Kasumi-1 (cell line): ENCODE results near the gene PALD1.

Experiments
- DNase-seq, 2 experiments: peaks; one replicate each; lab custom pipeline; 2025; lab: John Stamatoyannopoulos, UW

The PALD1 gene

DNA sequence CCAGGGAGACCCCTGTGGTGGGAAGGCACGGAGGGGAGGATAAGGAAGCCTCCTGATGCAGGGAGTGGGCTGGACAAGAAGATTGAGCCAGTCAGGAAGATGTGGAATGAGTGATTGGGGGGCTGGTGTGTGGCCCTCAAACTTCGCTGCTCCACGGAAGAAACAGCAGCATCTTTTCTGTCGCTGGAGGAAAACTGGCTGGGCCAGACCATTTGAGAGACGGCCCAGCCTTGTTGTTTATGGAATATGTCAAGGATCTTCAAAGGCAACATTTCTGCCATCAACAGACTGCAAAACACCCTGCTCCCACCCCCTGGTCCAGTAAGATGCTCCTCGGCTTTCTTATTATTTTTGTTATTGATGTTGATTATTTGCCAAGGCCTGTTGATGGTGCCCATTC is 29.4 kb downstream of the PALD1 start:
- no peak for DNase-seq

DNA sequence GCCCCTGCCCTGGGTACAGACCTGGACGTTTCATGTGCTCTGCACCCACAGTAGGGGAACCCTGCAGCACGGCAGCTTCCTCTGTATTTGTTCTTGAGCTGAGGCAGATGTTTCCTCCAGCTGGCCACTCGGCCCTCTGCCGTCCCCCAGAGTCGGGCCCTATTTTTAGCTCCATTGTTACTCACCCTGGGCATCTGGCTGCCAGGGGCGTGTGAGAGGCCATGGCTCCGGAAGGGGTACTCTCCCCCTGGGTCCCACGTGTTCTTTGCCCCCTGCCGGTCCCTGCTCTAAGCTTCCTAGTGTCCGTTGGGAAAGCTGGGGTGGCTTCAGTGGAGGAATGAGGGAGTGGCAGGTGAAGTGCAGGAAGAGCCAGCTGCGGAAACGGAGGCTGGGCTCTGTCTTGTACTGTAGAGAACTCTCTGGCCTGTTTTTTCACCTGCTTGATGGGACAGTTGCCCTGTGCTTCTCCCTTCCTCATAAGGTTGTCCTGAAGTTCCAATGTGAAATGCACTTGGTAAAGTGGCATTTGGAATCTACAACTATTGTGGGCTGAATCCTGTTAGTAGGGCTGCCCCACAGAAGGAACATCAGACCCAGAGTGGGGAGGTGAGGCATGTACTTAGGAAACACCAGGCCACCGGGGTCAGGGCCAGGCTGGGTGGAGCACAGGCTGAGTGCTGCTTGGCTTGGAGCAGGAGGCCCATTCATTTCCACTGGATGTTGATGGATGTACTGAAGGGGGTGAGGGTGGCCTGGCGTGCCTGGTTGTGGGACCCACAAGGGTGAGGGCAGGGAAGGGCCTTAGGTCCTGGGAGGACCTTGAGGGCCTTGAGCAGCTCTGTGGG is 30.6 kb downstream of the PALD1 start:
- peak; percentile 78 for DNase-seq

DNA sequence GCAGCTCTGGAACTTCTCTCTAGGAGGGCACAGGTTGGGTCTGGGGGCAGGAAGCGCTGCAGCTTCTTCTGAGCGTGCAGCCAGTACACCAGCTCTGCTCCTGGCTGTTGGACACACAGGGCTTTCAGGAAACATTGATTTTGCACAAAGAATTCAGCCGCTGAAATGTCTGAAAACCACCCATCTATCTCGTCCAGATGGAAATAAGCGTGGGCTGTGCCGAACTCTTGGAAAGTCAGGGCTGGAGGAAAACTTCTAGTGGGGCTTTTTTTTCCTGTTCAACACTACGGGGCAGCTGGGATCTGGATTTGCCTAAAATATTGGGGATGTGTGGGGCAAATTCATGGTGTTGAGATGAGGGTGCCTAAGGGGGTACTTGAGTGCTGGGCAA is 31.2 kb downstream of the PALD1 start:
- DNase-seq, result peak; percentile 41 to 42

DNA sequence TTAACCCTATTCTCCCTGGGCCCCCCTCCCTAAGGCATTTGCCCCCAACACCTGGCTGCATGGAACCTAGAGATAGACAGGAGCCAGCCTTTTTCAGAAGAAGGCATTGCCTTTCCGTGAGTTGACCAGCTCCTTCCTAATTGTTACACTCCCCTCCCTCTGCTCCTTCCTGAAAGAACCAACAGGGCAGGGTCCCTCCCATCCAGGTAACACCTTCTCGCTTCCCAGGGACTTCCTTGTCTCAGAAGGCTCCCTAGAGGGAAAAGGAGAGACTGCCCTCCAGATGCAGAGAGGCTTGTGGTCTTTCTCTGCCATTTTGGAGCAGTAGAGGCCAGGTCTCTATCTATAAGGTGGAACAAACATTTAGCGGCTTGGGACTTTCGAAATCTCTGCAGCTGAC is 31.9 kb downstream of the PALD1 start:
- no peak for DNase-seq

DNA sequence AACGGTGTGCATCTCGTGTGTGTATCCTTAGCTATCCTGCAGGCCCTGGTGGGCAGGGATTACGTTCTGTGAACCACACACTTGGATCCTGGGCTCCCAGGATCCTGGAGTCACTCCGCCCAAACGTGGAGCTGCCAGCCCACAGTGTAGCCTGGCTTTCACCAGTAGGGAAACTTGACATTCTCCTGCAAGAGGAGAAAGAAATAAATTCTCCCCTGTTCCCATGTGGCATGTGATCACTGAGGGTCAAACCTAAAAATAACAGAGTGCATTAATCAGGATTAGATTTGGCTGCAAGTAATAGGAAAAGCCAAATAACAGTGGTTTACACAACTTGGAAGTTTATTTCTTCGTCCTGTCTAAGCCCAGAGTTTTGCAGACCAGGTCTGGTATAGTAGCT is 32.3 kb downstream of the PALD1 start:
- no peak for DNase-seq

DNA sequence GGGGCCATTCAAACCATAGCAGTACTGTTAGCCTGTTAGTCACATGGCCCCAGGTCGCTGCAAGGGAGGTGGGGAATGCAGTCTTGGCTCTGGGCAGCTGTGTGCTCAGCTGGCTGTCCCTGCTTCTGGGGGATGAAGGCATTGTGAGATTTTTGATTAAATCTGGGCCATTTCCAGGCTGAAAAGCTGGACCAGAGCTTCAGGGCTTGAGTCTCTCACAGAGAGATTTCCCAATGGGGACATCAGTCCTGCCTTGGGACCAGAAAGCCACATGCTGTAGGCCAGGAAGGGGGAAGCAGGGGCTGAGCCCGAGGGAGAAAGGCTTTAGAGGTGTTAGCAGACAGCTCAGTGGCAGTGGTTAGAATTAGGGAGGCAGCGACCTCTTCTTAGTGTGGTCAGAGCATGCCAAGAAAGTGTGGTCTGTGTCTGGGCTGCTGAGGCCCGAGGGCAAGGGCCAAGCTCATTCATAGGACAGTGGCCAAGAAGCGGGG is 33.6 kb downstream of the PALD1 start:
- DNase-seq, result peak in 1 of 2 experiments; percentile 9

DNA sequence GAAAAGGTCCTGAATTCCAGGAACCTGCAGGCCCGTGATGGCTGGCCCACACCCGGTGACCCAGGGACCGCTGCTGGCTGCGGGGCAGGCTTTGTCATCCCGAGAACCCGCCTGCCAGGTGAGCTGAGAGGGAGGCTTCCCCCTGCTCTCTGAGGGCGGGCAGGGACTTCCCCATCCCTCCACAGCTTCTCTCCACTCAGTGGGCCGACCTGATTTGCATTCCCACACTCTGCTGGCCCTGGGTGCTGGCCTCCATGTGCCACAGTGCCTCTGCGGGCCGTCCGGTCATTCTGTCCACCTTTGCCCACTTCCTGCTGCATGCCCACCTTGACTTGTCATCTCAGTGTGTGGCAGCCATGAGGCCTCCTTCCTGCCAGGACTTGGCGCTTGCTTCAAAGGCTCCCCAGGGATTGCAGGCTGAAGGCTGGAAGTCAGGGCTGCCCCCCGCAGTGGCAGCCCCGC is 35.3 kb downstream of the PALD1 start:
- DNase-seq, result no peak

DNA sequence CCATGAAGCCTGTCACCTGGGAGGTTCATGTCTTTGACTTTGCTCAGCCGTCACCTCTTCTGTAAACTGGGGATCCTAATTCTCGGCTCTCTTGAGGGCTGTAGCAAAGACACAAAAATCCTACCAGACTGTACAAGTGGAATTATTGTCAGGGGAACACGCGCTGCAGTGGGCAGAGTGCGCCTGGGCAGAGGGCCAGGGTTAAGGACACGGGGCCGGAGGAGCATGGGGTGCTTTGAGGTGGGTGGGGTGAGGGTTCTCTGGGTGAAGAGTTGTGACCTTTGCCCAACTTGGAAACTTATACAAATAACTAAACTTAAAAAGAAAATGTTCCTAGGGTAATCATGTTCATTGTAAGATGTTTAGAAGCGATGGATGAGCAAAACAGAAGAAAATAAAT is 36.0 kb downstream of the PALD1 start:
- no peak for DNase-seq

DNA sequence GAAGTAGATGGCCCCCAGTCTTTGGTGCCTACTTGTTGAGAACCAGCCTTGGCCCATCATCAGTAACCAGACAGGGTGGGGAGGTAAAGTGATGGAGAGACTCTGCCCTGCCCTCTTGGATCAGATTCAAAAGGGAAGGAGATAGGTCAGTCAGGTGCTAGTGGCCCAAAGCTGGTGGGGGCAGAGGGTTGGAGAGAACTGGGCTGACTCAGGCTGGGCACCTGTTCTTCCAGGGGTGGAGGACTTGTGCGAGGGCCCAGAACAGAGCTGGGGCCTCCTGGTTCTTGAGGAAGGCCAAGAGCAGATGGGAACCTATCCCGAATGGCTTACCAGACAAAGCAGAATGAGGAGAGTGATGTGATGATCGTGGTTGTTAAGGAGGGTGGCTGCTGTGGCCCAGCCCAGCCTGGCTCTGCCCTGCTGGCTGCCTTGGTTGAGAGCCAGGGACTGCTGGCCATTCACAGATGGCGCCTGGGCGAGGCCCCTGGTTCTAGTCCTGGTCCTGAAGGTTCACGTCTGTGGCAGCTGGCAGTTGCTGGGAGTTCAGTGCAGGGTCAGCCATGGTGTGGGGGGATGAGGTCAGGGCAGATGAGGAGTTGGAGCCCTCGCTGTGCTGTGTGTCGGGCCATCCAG is 36.6 kb downstream of the PALD1 start:
- DNase-seq, result no peak

DNA sequence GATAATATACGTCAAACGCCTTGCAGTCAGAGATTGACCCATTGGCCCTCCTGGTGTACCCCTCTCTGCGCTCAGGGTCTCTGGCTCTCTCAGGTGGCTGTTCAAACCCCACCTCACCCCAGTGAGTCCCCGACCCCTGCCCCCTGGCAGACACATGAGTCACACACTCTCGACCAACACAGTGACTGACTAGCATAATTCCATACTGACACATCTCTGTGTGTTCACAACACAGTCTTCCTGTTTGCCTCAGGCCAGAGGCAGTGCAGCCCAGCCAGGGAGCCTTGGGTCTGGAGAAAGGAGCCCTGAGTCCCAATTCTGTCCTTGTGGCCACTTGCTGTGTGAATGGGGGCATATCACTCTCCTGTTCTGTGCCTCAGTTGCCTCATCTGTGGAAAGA is 40.1 kb downstream of the PALD1 start:
- no peak for DNase-seq

DNA sequence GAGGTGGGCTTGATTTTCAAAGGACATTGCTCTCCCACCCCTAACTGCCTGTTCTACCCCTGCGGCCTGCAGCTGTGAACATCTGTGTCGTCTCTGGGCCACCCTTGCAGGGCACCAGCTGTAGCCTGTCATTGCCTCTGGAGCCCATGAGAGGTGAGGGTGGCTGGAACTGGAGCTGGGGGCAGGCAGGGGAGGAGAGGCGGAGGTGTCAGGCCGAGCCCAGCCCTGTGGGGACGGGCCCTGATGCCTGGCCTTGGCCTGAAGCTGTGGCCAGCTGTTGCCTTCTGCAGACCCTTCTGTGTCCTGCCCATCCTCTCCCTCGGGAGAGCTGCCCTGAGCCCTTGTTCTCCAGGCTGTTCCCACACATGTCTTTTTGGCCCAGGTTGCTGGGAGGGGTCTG is 44.5 kb downstream of the PALD1 start:
- no peak for DNase-seq

DNA sequence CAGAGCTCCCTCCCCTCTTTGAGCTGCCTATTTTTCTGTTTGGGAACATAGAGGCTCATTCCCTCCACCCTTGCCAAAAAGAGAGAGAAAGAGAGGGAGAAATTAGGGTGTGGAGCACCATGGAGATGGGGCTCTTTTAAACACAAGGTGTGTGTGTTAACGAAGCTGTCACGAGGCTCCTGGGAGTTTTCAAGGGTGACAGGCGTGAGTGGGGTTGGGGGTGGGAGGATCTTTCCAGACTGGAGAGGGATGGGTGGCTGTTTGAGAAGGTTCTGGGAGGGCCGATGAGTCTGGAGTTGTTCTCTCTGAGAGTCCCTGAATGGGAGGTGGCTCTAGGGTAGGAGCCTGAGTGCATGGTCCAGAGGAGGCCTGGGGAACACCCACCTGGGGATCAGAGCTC is 45.0 kb downstream of the PALD1 start:
- no peak for DNase-seq

DNA sequence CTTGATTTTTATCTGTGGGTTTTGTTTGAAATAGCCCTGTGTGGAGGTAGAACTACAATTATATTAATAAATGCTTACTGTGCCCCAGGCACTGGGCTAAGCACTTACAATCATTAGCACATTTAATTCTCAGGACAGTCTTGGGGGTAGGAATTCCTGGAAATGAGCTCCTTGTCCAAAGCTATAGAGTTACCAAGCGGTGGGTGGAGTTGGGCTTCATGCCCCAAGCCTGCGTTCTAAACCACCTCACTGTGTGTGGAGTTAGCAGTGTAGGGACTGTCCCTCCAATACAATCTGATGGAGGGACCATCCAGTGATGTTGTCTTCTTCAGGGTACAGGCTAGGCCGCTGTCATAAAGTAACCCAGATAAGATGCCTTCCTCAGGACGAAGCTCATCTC is 49.7 kb downstream of the PALD1 start:
- no peak for DNase-seq

DNA sequence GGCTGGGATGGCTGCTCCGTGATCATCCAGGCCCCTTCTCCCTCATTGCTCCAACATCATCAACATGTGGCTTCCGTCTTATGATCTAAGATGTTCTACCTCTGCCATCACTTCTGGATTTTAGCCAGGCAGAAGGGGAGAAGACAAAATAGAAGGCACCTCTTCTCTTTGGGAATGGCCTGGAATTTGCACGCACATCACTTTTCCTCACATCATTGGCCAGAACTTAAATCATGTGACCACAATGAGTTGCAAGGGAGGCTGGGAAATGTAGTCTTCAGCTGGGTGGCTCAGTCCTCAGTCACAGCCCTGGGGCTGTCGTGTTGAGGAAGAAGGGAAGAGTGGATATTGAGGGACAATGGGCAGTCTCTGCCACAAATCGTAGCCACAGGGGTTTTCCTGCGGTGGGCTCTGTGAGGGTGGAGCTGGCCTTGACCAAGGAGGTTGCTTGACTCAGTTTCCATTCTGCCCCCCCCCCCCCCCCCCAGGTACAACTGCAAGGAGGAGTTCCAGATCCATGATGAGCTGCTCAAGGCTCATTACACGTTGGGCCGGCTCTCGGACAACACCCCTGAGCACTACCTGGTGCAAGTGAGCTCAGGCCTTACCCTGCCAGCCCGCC is 50.3 kb downstream of the PALD1 start:
- peak; percentile 61 to 75 for DNase-seq

DNA sequence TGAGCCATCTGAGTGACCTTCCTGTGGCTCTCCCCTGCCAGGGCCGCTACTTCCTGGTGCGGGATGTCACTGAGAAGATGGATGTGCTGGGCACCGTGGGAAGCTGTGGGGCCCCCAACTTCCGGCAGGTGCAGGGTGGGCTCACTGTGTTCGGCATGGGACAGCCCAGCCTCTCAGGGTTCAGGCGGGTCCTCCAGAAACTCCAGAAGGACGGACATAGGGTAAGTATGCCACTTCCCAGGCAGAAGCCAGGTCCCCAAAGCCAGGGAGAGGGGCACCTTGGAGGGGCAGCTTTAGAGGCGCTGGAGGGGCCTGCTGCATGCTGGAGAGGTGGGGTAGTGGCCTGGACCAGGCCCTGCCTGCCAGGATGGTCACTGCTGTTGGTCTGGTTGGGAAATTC is 51.3 kb downstream of the PALD1 start:
- DNase-seq, result no peak

DNA sequence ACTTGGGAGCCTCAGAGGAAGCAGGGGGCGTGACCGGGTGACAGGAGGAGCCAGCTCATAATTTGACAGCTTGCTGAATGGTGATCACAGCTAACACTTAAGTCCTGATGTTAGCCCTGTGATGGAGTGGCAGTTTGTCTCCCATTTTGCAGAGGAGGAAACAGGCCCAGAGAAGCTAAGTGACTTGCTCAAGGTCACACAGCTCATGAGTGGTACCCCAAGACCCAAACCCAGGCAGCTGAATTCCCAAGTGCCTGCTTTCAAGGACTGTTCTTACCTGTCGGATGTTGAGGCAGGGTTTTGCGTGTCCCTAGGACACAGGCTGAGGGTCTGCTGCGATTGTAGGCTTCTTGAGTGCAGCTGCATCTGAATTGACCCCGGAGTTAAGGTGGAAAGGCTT is 51.7 kb downstream of the PALD1 start:
- DNase-seq, result no peak

DNA sequence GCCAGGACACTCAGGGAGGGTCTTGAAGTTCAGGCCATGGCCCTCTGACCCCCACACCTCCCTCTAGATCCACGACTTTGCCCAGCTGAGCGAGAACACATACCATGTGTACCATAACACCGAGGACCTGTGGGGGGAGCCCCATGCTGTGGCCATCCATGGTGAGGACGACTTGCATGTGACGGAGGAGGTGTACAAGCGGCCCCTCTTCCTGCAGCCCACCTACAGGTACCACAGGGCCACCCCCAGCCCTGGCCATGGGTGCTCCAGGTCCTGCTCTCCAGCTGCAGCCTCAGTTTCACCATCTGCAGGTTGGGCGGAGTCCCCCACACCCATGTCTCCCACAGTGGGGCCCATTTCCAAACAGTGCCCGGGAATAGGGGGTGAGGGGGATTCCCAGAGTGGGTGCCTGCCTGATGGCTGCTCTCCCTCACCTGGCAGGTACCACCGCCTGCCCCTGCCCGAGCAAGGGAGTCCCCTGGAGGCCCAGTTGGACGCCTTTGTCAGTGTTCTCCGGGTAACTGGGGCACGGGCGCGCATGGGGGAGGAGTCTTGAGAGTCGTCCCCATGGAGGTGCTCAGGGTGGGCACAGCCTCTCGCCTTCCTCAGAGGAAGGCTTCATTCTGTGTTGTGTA is 54.1 kb downstream of the PALD1 start:
- DNase-seq, result no peak

DNA sequence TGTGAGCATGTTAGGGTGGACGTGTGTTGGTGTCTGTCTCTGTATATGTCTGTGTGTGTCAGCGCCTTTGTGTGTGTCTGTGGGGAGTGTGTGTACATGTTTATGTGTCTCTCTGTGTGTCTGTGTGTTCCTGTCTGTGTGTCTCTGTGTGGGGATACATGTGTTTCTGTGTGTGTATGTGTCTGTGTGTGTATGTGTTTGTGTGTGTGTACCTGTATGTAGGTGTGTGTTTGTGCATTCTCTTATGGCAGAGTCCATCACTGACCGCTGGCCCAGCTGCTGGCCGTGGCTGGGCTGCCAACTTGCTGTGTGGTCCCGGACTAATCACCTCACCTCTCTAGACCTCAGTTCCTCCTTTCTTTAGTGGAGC is 54.6 kb downstream of the PALD1 start:
- DNase-seq, result no peak

DNA sequence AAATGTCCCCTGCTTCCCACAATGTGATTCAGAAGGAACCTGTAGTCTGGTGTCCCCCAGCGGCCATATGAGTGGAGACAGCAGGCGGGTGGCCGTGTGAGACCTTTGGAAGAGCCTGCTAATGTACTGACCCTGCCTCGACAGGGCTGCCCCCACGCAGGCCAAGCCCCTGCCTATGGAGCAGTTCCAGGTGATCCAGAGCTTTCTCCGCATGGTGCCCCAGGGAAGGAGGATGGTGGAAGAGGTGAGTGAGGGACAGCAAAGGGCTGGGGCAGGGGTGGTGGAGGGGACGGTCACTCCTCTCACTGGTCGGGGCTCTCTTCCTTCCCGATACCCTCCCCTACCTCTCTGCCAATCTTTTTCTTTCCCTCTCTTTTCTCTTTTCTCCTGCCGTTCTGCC is 55.7 kb downstream of the PALD1 start:
- no peak for DNase-seq

DNA sequence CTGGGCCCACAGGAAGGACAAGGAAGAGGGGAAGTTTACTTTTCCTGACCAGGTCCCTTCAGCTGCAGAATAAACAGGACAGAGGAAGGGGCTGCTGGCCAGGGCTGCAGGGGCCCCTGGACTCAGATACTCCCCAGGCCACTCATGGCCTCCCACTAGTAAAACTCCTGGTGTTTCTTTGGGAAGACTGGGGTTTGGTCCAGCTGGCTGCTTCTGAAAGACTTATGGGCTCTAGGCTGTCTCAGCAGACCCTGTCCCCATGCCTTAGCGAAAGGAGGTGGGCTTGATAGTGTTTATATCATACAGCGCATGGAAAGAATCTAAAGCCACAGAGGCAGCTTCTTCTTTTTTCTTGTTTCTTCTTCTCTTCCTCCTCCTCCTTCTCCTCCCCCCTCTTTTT is 56.4 kb downstream of the PALD1 start:
- no peak for DNase-seq

DNA sequence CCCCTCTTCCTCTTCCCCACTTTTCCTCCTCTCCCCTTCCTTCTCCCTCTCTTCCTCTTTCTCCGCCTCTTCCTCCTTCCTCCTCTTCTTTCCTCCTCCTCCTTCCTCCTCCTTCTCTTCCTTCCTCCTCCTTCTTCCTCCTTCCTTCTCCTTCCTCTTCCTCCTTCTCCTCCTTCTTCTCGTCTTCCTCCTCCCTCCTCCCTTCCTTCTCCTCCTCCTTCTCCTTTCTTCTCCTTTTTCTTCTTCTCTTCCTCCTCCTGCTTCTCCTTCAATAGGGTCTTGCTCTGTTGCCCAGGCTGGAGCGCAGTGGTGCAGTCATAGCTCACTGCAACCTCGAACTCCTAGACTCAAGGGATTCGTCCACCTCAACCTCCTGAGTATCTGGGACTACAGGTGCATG is 56.9 kb downstream of the PALD1 start:
- no peak for DNase-seq

DNA sequence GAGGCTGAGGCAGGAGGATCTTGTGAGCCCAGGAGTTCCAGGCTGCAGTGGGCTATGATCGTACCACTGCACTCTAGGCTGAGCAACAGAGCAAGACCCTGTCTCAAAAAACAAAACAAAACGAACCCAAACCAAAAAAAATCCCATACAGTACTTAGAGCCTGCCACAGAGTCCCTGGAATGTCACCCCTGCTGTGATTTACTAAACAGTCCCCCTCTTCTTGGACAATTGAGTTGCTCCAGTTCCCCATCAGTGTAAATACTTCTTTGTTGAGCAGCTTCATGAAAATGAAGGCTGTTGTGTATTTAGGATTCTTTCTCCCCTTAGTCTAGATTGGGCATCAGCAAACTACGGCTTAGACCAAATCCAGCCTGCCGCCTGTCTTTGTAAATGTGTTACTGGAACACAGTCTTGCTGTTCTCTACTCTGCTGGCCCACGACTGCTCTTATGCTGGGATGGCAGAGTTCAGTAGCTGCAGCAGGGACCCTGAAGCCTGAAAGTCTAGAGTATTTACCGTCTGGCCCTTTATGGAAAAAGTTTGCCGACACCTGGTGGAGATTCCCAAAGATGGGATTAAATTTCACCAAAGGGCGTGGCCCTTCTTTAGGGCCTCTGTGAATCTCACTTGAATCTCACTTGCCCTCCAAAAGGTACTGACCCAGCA is 57.8 kb downstream of the PALD1 start:
- no peak for DNase-seq
